ENCODE data around the gene MIGA2. TPM values are rescaled to one million over a fixed set of nuclear protein-coding genes. Genes with fewer than 3 reads are reported as not detected.

Gene MIGA2
- total and polyA plus RNA-seq, 2 of the 8 experiments (the other 6 are each of a cell fraction or from before 2014, with no cell fraction given): 24.6 to 39.0 TPM

- DNase-seq (ENCODE audit: low read depth in 1 of 2, low spot score in 2 of 2) (no peak), FAIRE-seq (no peak)
- Histone ChIP-seq H3K18ac (ENCODE audit: extremely low read depth, low read length) (no peak overlapping the region), H3K4ac (replicated peaks; ENCODE audit: insufficient read length, low read depth, low read length) (no peak overlapping the region), H3K27me3 (replicated peaks in 1 of 4; ENCODE audit: control insufficient read depth in 3 of 4, extremely low read depth in 1 of 4, insufficient read depth in 3 of 4, low read length in 3 of 4) (no peaks in the 10 kb centered on the region), H4K8ac (ENCODE audit: extremely low read depth, insufficient read depth, low read length) (no peak overlapping the region), H3K4me2 (ENCODE audit: insufficient read depth in 1 of 2, low read depth in 2 of 2, low read length in 2 of 2) (no peak overlapping the region), H3K23me2 (ENCODE audit: low read depth, low read length) (no peaks in the 10 kb centered on the region), H4K5ac (ENCODE audit: insufficient read length, low read depth, low read length) (no peak overlapping the region), H3K79me2 (ENCODE audit: control insufficient read depth in 1 of 2, insufficient read depth in 2 of 2, low read length in 2 of 2) (no peaks in the 10 kb centered on the region), H3K14ac (ENCODE audit: insufficient read length) (no peak overlapping the region), H3K79me1 (ENCODE audit: low read depth, low read length) (no peaks in the 10 kb centered on the region), H2BK120ac (replicated peaks; ENCODE audit: low read depth, low read length) (no peak overlapping the region), H3K4me3 (ENCODE audit: extremely low read depth in 1 of 4, insufficient read depth in 2 of 4, low read depth in 3 of 4, low read length in 4 of 4) (no peak overlapping the region), H2BK12ac (ENCODE audit: low read depth, low read length) (no peak overlapping the region), H3K27ac (ENCODE audit: low read depth, low read length) (no peak overlapping the region), H2BK20ac (ENCODE audit: low read length) (no peak overlapping the region), H2BK5ac (ENCODE audit: low read depth, low read length) (no peak overlapping the region; the same call in 1 of the 2 replicates), H4K20me1 (replicated peaks in 1 of 2; ENCODE audit: control insufficient read depth in 1 of 2, insufficient read depth in 2 of 2, low read length in 2 of 2) (peaks cover 0 to 3% of the 10 kb centered on the region in 2 experiments), H4K91ac (replicated peaks; ENCODE audit: insufficient read length, low read length) (no peak overlapping the region), H2AK5ac (ENCODE audit: low read depth, low read length) (no peak overlapping the region), H3K9me3 (ENCODE audit: insufficient read depth in 2 of 2, low read depth in 1 of 2, low read length in 1 of 2) (no peaks in the 10 kb centered on the region), H3K9ac (replicated peaks in 1 of 4; ENCODE audit: extremely low read depth in 1 of 4, low read depth in 3 of 4, low read length in 3 of 4) (no peak overlapping the region), H2AFZ (ENCODE audit: low read length) (no peak overlapping the region), H3K4me1 (replicated peaks in 1 of 4; ENCODE audit: control insufficient read depth in 3 of 4, insufficient read depth in 4 of 4, low read length in 3 of 4) (no peaks in the 10 kb centered on the region), H3K36me3 (ENCODE audit: control insufficient read depth in 2 of 4, insufficient read depth in 4 of 4, low read length in 3 of 4) (peaks cover 40 to 71% (median 67%) of the 10 kb centered on the region in 4 experiments), H3K56ac (replicated peaks; ENCODE audit: insufficient read length, low read depth, low read length) (no peak overlapping the region), H2BK15ac (ENCODE audit: low read length) (no peak overlapping the region), H3K23ac (ENCODE audit: insufficient read length) (no peak overlapping the region)
- WGBS, 2 experiments (ENCODE audit: extremely low coverage in 1 of 2, insufficient coverage in 1 of 2, insufficient read length in 1 of 2, insufficient replicate concordance in 2 of 2, low coverage in 1 of 2, low lambda C conversion rate in 2 of 2, missing lambda C conversion rate in 1 of 2): 97% methylated on average over 5 of the region's 5 CpGs; no CpG with 5 or more reads in 1 of the 2 experiments
- ChIA-PET CTCF (ENCODE audit: partially characterized antibody) (interaction anchor here (7.4 kb wide), 1 partner anchor 12 kb away, joined by 67 read pairs; no protein-coding TSS in a partner anchor), POLR2A (ENCODE audit: partially characterized antibody) (interaction anchor here (0.5 to 1.5 kb wide), 4 partner anchors 10 to 44 kb away, joined by 3 to 6 read pairs (median 4); no protein-coding TSS in a partner anchor)
- no peak for TF ChIP-seq CBX5 (IDR thresholded peaks at IDR 0.05; ENCODE audit: low read depth, low read length)
- no peak for TF ChIP-seq NANOG (IDR thresholded peaks at IDR 0.05; ENCODE audit: insufficient read depth, low read depth, low read length, poor library complexity, severe bottlenecking)
- no peak for TF ChIP-seq CTBP2 (IDR thresholded peaks at IDR 0.05; ENCODE audit: borderline replicate concordance, insufficient read depth, insufficient read length, low read length)
- no peak for TF ChIP-seq SAP30 (IDR thresholded peaks at IDR 0.05; ENCODE audit: insufficient read depth, insufficient replicate concordance, low read length)
- TF ChIP-seq TEAD4 (IDR thresholded peaks at IDR 0.05; ENCODE audit: low read depth, low read length): no peak
- no peak for TF ChIP-seq NRF1 (IDR thresholded peaks at IDR 0.05; ENCODE audit: low read depth, low read length)
- no peak for TF ChIP-seq BCL11A (IDR thresholded peaks at IDR 0.05; ENCODE audit: low read depth in 2 of 2, low read length in 2 of 2)
- no peak for TF ChIP-seq SIX5 (IDR thresholded peaks at IDR 0.05; ENCODE audit: low read depth, low read length)
- TF ChIP-seq SIN3A (conservative IDR thresholded peaks at IDR 0.05 in 1 of 2, IDR thresholded peaks at IDR 0.05 in 1 of 2; ENCODE audit: low read depth in 1 of 2, low read length in 2 of 2): no peak
- no peak for TF ChIP-seq SUZ12 (IDR thresholded peaks at IDR 0.05; ENCODE audit: low read length)
- no peak for TF ChIP-seq TCF12 (IDR thresholded peaks at IDR 0.05; ENCODE audit: low read depth, low read length)
- no peak for TF ChIP-seq ZNF274 (IDR thresholded peaks at IDR 0.05; ENCODE audit: borderline replicate concordance, extremely low read depth, low read length)
Observed at GRCh38 chr9:128995791-128996190, 40.6 kb upstream of the MIGA2 start.

Data from H1 (cell line).